ENCODE results near the gene ASCC3. TPM values are rescaled to one million over a fixed set of nuclear protein-coding genes. Genes with fewer than 3 reads are reported as not detected.
"Not testable (repeated sequence)": the region's sequence is repeated elsewhere in the genome, so short reads cannot be mapped to it uniquely, and the experiment has no call there.

Gene ASCC3
- total RNA-seq, 1 donor from 2014 or later: 59.3 TPM

- DNase-seq (ENCODE audit: low read depth): no peak
Observed at GRCh38 chr6:100803264-100804045, 77.7 kb downstream of the ASCC3 start.

GRCh38 chr6:100801036-100801435 lies 80.1 kb downstream of the ASCC3 start:
- no peak for DNase-seq (ENCODE audit: low read depth)

GRCh38 chr6:100796049-100796823 lies 84.9 kb downstream of the ASCC3 start:
- DNase-seq (ENCODE audit: low read depth): no peak

GRCh38 chr6:100790084-100790483 lies 91.0 kb downstream of the ASCC3 start:
- no peak for DNase-seq (ENCODE audit: low read depth)

GRCh38 chr6:100785982-100786381 lies 95.1 kb downstream of the ASCC3 start:
- no peak for DNase-seq (ENCODE audit: low read depth)

GRCh38 chr6:100780648-100781047 lies 100.5 kb downstream of the ASCC3 start:
- DNase-seq (ENCODE audit: low read depth): no peak

- DNase-seq (ENCODE audit: low read depth): no peak
Observed at GRCh38 chr6:100775667-100776066, 105.5 kb downstream of the ASCC3 start.

GRCh38 chr6:100774681-100775080 lies 106.4 kb downstream of the ASCC3 start:
- no peak for DNase-seq (ENCODE audit: low read depth)

- DNase-seq (ENCODE audit: low read depth): peak; percentile 8
Observed at GRCh38 chr6:100768816-100769351, 112.2 kb downstream of the ASCC3 start.

GRCh38 chr6:100763617-100764241 lies 117.4 kb downstream of the ASCC3 start:
- DNase-seq (ENCODE audit: low read depth): no peak

GRCh38 chr6:100761841-100762240 lies 119.3 kb downstream of the ASCC3 start:
- DNase-seq (ENCODE audit: low read depth): no peak

GRCh38 chr6:100758386-100758785 lies 122.7 kb downstream of the ASCC3 start:
- DNase-seq (ENCODE audit: low read depth): not testable (repeated sequence)

GRCh38 chr6:100753421-100753820 lies 127.7 kb downstream of the ASCC3 start:
- no peak for DNase-seq (ENCODE audit: low read depth)

GRCh38 chr6:100751590-100751989 lies 129.5 kb downstream of the ASCC3 start:
- no peak for DNase-seq (ENCODE audit: low read depth)

GRCh38 chr6:100745419-100746041 lies 135.6 kb downstream of the ASCC3 start:
- no peak for DNase-seq (ENCODE audit: low read depth)

- DNase-seq (ENCODE audit: low read depth): no peak
Observed at GRCh38 chr6:100740439-100740838, 140.7 kb downstream of the ASCC3 start.

GRCh38 chr6:100737720-100738119 lies 143.4 kb downstream of the ASCC3 start:
- DNase-seq (ENCODE audit: low read depth): not testable (repeated sequence)

GRCh38 chr6:100731411-100731810 lies 149.7 kb downstream of the ASCC3 start:
- DNase-seq (ENCODE audit: low read depth): no peak

GRCh38 chr6:100730001-100730980 lies 150.8 kb downstream of the ASCC3 start:
- no peak for DNase-seq (ENCODE audit: low read depth)

GRCh38 chr6:100726666-100727065 lies 154.5 kb downstream of the ASCC3 start:
- peak; percentile 36 for DNase-seq (ENCODE audit: low read depth)

Data from myocyte (in vitro differentiated cells).